Endometrium (tissue), 2 donors: Measurements from ENCODE around the gene SYCE3.

Experiments used
- FAIRE-seq: peaks from 2 replicates; lab custom pipeline; 2012; peaks lifted over from hg19 to GRCh38; lab: Jason Lieb, UNC
- donor health status: control.
- donor health status: control.

SYCE3 gene

GRCh38 chr22:50600538-50600937 lies 37.8 kb upstream of the SYCE3 start, which contains the start of gene MAPK8IP2:
Gene MAPK8IP2, plus strand, starts transcription at chr22:50600793. Its CDS starts 26 bp downstream, at chr22:50600819.
- no peak for FAIRE-seq

- FAIRE-seq: no peak
Observed at GRCh38 chr22:50599816-50600455, 37.2 kb upstream of the SYCE3 start.

- FAIRE-seq: no peak
Observed at GRCh38 chr22:50597097-50597496, 34.4 kb upstream of the SYCE3 start.

GRCh38 chr22:50595189-50595588 lies 32.5 kb upstream of the SYCE3 start:
- no peak for FAIRE-seq

GRCh38 chr22:50587407-50587806 lies 24.7 kb upstream of the SYCE3 start:
- FAIRE-seq: no peak

- FAIRE-seq: no peak
Observed at GRCh38 chr22:50586416-50586815, 23.7 kb upstream of the SYCE3 start.

- no peak for FAIRE-seq
Observed at GRCh38 chr22:50585781-50586180, 23.1 kb upstream of the SYCE3 start.

GRCh38 chr22:50585238-50585637 lies 22.5 kb upstream of the SYCE3 start:
- FAIRE-seq: no peak

GRCh38 chr22:50584106-50585096 lies 21.7 kb upstream of the SYCE3 start:
- no peak for FAIRE-seq

- FAIRE-seq: no peak
Observed at GRCh38 chr22:50583294-50583861, 20.7 kb upstream of the SYCE3 start.

- peak; percentile 96 for FAIRE-seq
Observed at GRCh38 chr22:50582493-50583293, 20.0 kb upstream of the SYCE3 start, which contains the start of gene CHKB. Gene CHKB, minus strand, starts transcription at chr22:50582849. Its CDS starts 68 bp downstream, at chr22:50582781.

GRCh38 chr22:50581950-50582492 lies 19.3 kb upstream of the SYCE3 start:
- no peak for FAIRE-seq

- FAIRE-seq: no peak
Observed at GRCh38 chr22:50581031-50581949, 18.6 kb upstream of the SYCE3 start.

- no peak for FAIRE-seq
Observed at GRCh38 chr22:50579752-50580151, 17.0 kb upstream of the SYCE3 start.

GRCh38 chr22:50578776-50579310 lies 16.1 kb upstream of the SYCE3 start:
- no peak for FAIRE-seq

- no peak for FAIRE-seq
Observed at GRCh38 chr22:50577987-50578775, 15.5 kb upstream of the SYCE3 start, which contains the start of gene CPT1B. Gene CPT1B, minus strand, starts transcription at chr22:50578427. Its CDS starts 512 bp downstream, at chr22:50577915.

GRCh38 chr22:50577697-50577986 lies 14.9 kb upstream of the SYCE3 start:
- no peak for FAIRE-seq

- FAIRE-seq: no peak
Observed at GRCh38 chr22:50576806-50577696, 14.3 kb upstream of the SYCE3 start.
